Liver (tissue), 9 donors: Measurements from ENCODE around the gene RAB35. TPM values are rescaled to one million over a fixed set of nuclear protein-coding genes. Genes with fewer than 3 reads are reported as not detected.

Experiments
- DNase-seq: peaks from one replicate; pipeline ENCODE4 v3.0.0-alpha.2; 2017; ENCODE audit warnings: low spot score
- H3K27ac ChIP-seq, 2 donors: one replicate each; pipeline ENCODE4 v1.7.0; 2013; ENCODE audit warnings: inconsistent platforms in 2 of 2, low read length in 2 of 2, control low read depth in 1 of 2, low read depth in 1 of 2, mild to moderate bottlenecking in 1 of 2
- H3K27me3 ChIP-seq, 4 donors: one replicate each; pipeline versions ENCODE4 v1.6.1 to v1.7.0; 2013; ENCODE audit warnings: low read length in 3 of 4, inconsistent platforms in 1 of 4, mild to moderate bottlenecking in 1 of 4, moderate library complexity in 1 of 4; ENCODE audit not compliant: control insufficient read depth in 4 of 4, insufficient read depth in 4 of 4
- H3K36me3 ChIP-seq, 4 donors: one replicate each; pipeline versions ENCODE4 v1.6.1 to v1.7.0; 2013; ENCODE audit warnings: low read length in 3 of 4, mild to moderate bottlenecking in 3 of 4, low read depth in 1 of 4, moderate library complexity in 1 of 4; ENCODE audit not compliant: control insufficient read depth in 4 of 4, insufficient read depth in 3 of 4
- H3K4me1 ChIP-seq, 4 donors: one replicate each; pipeline versions ENCODE4 v1.6.1 to v1.7.0; 2013; ENCODE audit warnings: low read length in 3 of 4, mild to moderate bottlenecking in 3 of 4, moderate library complexity in 1 of 4; ENCODE audit not compliant: control insufficient read depth in 4 of 4, insufficient read depth in 4 of 4
- H3K4me3 ChIP-seq, 3 donors: one replicate each; pipeline versions ENCODE4 v1.6.1 to v1.7.0; 2013; ENCODE audit warnings: low read length in 3 of 3, control low read depth in 1 of 3, low read depth in 1 of 3, mild to moderate bottlenecking in 1 of 3
- H3K9ac ChIP-seq, 2 donors: one replicate each; pipeline ENCODE4 v1.7.0; 2013; ENCODE audit warnings: low read length in 2 of 2, mild to moderate bottlenecking in 2 of 2, moderate library complexity in 2 of 2, control low read depth in 1 of 2, low read depth in 1 of 2
- H3K9me3 ChIP-seq, 4 donors: one replicate each; pipeline versions ENCODE4 v1.6.1 to v1.7.0; 2013; ENCODE audit warnings: low read length in 3 of 4; ENCODE audit not compliant: control insufficient read depth in 4 of 4
- ATF3 ChIP-seq: IDR thresholded peaks from 2 replicates; pipeline ENCODE4 v1.6.1; 2016; ENCODE audit warnings: antibody characterized with exemption
- CTCF ChIP-seq: fragments of 150-350 bp; IDR thresholded peaks from 2 replicates; pipeline ENCODE4 v1.5.1; 2017; ENCODE audit warnings: improper control_type of control experiment, low read depth, low read length; ENCODE audit not compliant: missing input control
- EGR1 ChIP-seq, 2 donors: IDR thresholded peaks; 2 replicates each; pipeline ENCODE4 v1.6.1; 2016 to 2018; ENCODE audit warnings: antibody characterized with exemption in 2 of 2, low read depth in 2 of 2
- FOXA1 ChIP-seq: IDR thresholded peaks from 2 replicates; pipeline ENCODE4 v1.6.1; 2016; ENCODE audit warnings: antibody characterized with exemption
- FOXA2 ChIP-seq: IDR thresholded peaks from 2 replicates; pipeline ENCODE4 v1.6.1; 2016; ENCODE audit warnings: antibody characterized with exemption
- GABPA ChIP-seq, 2 donors: IDR thresholded peaks in 1 of 2; conservative IDR thresholded peaks in 1 of 2; 2 replicates each; pipeline ENCODE4 v1.6.1; 2016; ENCODE audit warnings: antibody characterized with exemption in 2 of 2, mild to moderate bottlenecking in 1 of 2, moderate library complexity in 1 of 2
- HNF4A ChIP-seq, 2 donors: conservative IDR thresholded peaks; 2 replicates each; pipeline ENCODE4 v1.6.1; 2016; ENCODE audit warnings: antibody characterized with exemption in 2 of 2, mild to moderate bottlenecking in 2 of 2
- HNF4G ChIP-seq: IDR thresholded peaks from 2 replicates; pipeline ENCODE4 v1.6.1; 2016; ENCODE audit warnings: antibody characterized with exemption
- JUND ChIP-seq, 2 donors: IDR thresholded peaks; 2 replicates each; pipeline ENCODE4 v1.6.1; 2016; ENCODE audit warnings: antibody characterized with exemption in 2 of 2
- MAX ChIP-seq: IDR thresholded peaks from 2 replicates; pipeline ENCODE4 v1.6.1; 2016; ENCODE audit warnings: antibody characterized with exemption
- NR2F2 ChIP-seq: IDR thresholded peaks from 2 replicates; pipeline ENCODE4 v1.6.1; 2016; ENCODE audit warnings: antibody characterized with exemption
- RAD21 ChIP-seq, 2 donors: IDR thresholded peaks; 2 replicates each; pipeline ENCODE4 v1.6.1; 2016; ENCODE audit warnings: antibody characterized with exemption in 2 of 2, mild to moderate bottlenecking in 2 of 2
- REST ChIP-seq: IDR thresholded peaks from 2 replicates; pipeline ENCODE4 v1.6.1; 2016; ENCODE audit warnings: antibody characterized with exemption, mild to moderate bottlenecking
- RXRA ChIP-seq, 2 donors: IDR thresholded peaks; 2 replicates each; pipeline ENCODE4 v1.6.1; 2017 to 2018; ENCODE audit warnings: antibody characterized with exemption in 2 of 2, mild to moderate bottlenecking in 1 of 2
- SP1 ChIP-seq: IDR thresholded peaks from 2 replicates; pipeline ENCODE4 v1.6.1; 2018; ENCODE audit warnings: antibody characterized with exemption, mild to moderate bottlenecking
- TAF1 ChIP-seq: conservative IDR thresholded peaks from 2 replicates; pipeline ENCODE4 v1.6.1; 2016; ENCODE audit warnings: antibody characterized with exemption, mild to moderate bottlenecking
- YY1 ChIP-seq: IDR thresholded peaks from 2 replicates; pipeline ENCODE4 v1.6.1; 2016; ENCODE audit warnings: antibody characterized with exemption, mild to moderate bottlenecking
- ZBTB33 ChIP-seq: IDR thresholded peaks from 2 replicates; pipeline ENCODE4 v1.6.1; 2016; ENCODE audit warnings: antibody characterized with exemption
- WGBS: extraction: QIAGEN DNeasy Blood & Tissue Kit; methylation state at CpG from one replicate; pipeline ENCODE4 v1.1.7; 2013; 5-methylcytosine and 5-hydroxymethylcytosine counted together
- polyA plus RNA-seq, 2 donors: library from polyadenylated mRNA; stranded (reverse) in 1 of 2; unstranded in 1 of 2; fragments of 200-250 nt in 1 of 2; fragments of >200 nt in 1 of 2; fragmentation: Nextera tagmentation in 1 of 2; extraction: Ambion mirVana in 1 of 2; gene quantifications; one replicate each; pipeline versions ENCODE4 v1.2.1 to v1.2.3, GENCODE V29; 2013 to 2015
- total RNA-seq, 2 donors: library from RNA; depleted of rRNA; stranded (reverse); fragments of >200 nt; gene quantifications; one replicate each; pipeline ENCODE4 v1.2.3, GENCODE V29; 2014
- donor health status: healthy.
- donor health status: healthy.
- donor health status: healthy.
- donor health status: healthy.
- donor health status: healthy.

Gene RAB35
- total and polyA plus RNA-seq, 4 donors: 7.4 to 14.4 (median 10.2) TPM

GRCh38 chr12:120060717-120061116 lies 55.8 kb downstream of the RAB35 start:
- no peak overlapping the region for H3K27ac ChIP-seq
- H3K9ac ChIP-seq: no peak overlapping the region
- DNase-seq: no peak

More at GRCh38 chr12:120060717-120061116, 55.8 kb downstream of the RAB35 start:
- H3K9me3 ChIP-seq: no peaks in the 10 kb centered on the region
- H3K4me1 ChIP-seq: peaks cover 6 to 32% (median 28%) of the 10 kb centered on the region in 4 donors
- no peaks in the 10 kb centered on the region for H3K36me3 ChIP-seq
- no peak overlapping the region for H3K4me3 ChIP-seq
- no peaks in the 10 kb centered on the region for H3K27me3 ChIP-seq
- TF ChIP-seq RAD21 (IDR thresholded peaks at IDR 0.05) (no peak), REST (no peak), FOXA2 (no peak), CTCF (no peak), GABPA (IDR thresholded peaks at IDR 0.05 in 1 of 2, conservative IDR thresholded peaks at IDR 0.05 in 1 of 2) (no peak), EGR1 (IDR thresholded peaks at IDR 0.05; ENCODE audit: low read depth in 2 of 2) (no peak), TAF1 (no peak), JUND (IDR thresholded peaks at IDR 0.05) (no peak), ZBTB33 (no peak), SP1 (no peak), HNF4A (conservative IDR thresholded peaks at IDR 0.05) (no peak), YY1 (no peak), HNF4G (no peak), MAX (no peak), RXRA (IDR thresholded peaks at IDR 0.05) (no peak), NR2F2 (no peak), ATF3 (no peak), FOXA1 (no peak)
- 95% methylated on average over 5 of the region's 5 CpGs for whole genome bisulfite sequencing
